Panc1 (cell line): ENCODE results near the gene HELLS. TPM values are rescaled to one million over a fixed set of nuclear protein-coding genes. Genes with fewer than 3 reads are reported as not detected.
"Not testable (repeated sequence)": the region's sequence is repeated elsewhere in the genome, so short reads cannot be mapped to it uniquely, and the experiment has no call there.

Source experiments
- ATAC-seq: fragments of 200-7000 bp; cut with Tn5 transposase; 2 replicates; pipeline ENCODE4 v1.9.1; 2020; ENCODE audit warnings: mild to moderate bottlenecking, moderate library complexity
- BruUV-seq: library from RNA; stranded (reverse); fragments of 400-500 nt; replicated peaks from 2 replicates; lab custom pipeline; 2021; lab: Mats Ljungman, UMichigan
- CTCF ChIA-PET: fragments of 300-600 bp; sonication (Branson Sonifier 250); formaldehyde crosslinking; loops from one replicate; lab custom pipeline; 2022; ENCODE audit warnings: antibody characterized with exemption; lab: Charles Lee
- POLR2A ChIA-PET: fragments of 300-600 bp; sonication (Branson Sonifier 250); formaldehyde crosslinking; loops from one replicate; lab custom pipeline; 2022; ENCODE audit warnings: antibody characterized with exemption; lab: Charles Lee
- DNase-seq: peaks from one replicate; pipeline ENCODE4 v3.0.0-alpha.2; 2010; ENCODE audit warnings: low read depth, low spot score
- H3K27ac ChIP-seq: 2 replicates; pipeline ENCODE4 v1.5.1; 2011; ENCODE audit warnings: mild to moderate bottlenecking, low read length, inconsistent platforms
- H3K27me3 ChIP-seq: fragments of 200-500 bp; sonication (Bioruptor generic); 2 replicates; pipeline ENCODE4 v1.6.0; 2014; ENCODE audit warnings: low read length, inconsistent platforms; ENCODE audit not compliant: control insufficient read depth, insufficient read depth
- H3K36me3 ChIP-seq: fragments of 200-500 bp; sonication (Bioruptor generic); 2 replicates; pipeline ENCODE4 v1.5.1; 2014; ENCODE audit warnings: inconsistent platforms, mild to moderate bottlenecking, low read length, moderate library complexity; ENCODE audit not compliant: control insufficient read depth, insufficient read depth
- H3K4me1 ChIP-seq: 2 replicates; pipeline ENCODE4 v1.5.1; 2011; ENCODE audit warnings: inconsistent platforms, mild to moderate bottlenecking, low read length, moderate library complexity; ENCODE audit not compliant: control insufficient read depth, insufficient read depth
- H3K4me3 ChIP-seq, 2 experiments: 2 replicates each; pipeline ENCODE4 v1.5.1; 2011 to 2012; ENCODE audit warnings: low read depth in 2 of 2, low read length in 2 of 2, mild to moderate bottlenecking in 2 of 2, inconsistent platforms in 1 of 2, moderate library complexity in 1 of 2
- H3K9me3 ChIP-seq: fragments of 200-500 bp; sonication (Bioruptor generic); 2 replicates; pipeline ENCODE4 v1.5.1; 2014; ENCODE audit warnings: low read depth, mild to moderate bottlenecking, inconsistent platforms, low read length, moderate library complexity; ENCODE audit not compliant: control insufficient read depth, insufficient read depth
- CTCF ChIP-seq: fragments of 450-650 bp; IDR thresholded peaks from 2 replicates; pipeline ENCODE4 v1.5.1; 2017; ENCODE audit warnings: mild to moderate bottlenecking
- POLR2AphosphoS5 ChIP-seq: IDR thresholded peaks from 2 replicates; pipeline ENCODE4 v1.6.1; 2012; ENCODE audit warnings: mild to moderate bottlenecking, low read depth, low read length, moderate library complexity
- REST ChIP-seq, 2 experiments: IDR thresholded peaks; 2 replicates each; pipeline ENCODE4 v1.6.1; 2011 to 2012; ENCODE audit warnings: low read depth in 2 of 2, control low read depth in 1 of 2, low read length in 1 of 2, mild to moderate bottlenecking in 1 of 2, moderate library complexity in 1 of 2; ENCODE audit not compliant: insufficient read depth in 1 of 2
- SIN3A ChIP-seq: IDR thresholded peaks from 2 replicates; pipeline ENCODE4 v1.6.1; 2012; ENCODE audit warnings: low read depth, mild to moderate bottlenecking, low read length, moderate library complexity, borderline replicate concordance; ENCODE audit not compliant: insufficient read depth
- TCF7L2 ChIP-seq: IDR thresholded peaks from 2 replicates; pipeline ENCODE4 v1.6.1; 2011; ENCODE audit warnings: mild to moderate bottlenecking, low read depth, low read length, inconsistent platforms
- in situ Hi-C: cut with HindIII; loops from 2 replicates; pipeline ENCODE4 v1.10.0; 2016; ENCODE audit warnings: low sequenced_read_pairs, low pct_unique_long_range_greater_than_20kb
- intact Hi-C: fragments of 100-400 bp; cut with micrococcal nuclease; formaldehyde crosslinking; loops from one replicate; pipeline ENCODE4 v1.10.0; 2022; ENCODE audit not compliant: unreplicated experiment
- total RNA-seq: library from RNA; stranded (reverse); gene quantifications from one replicate; pipeline ENCODE4 v1.2.1, GENCODE V29; 2021; ENCODE audit not compliant: unreplicated experiment

The HELLS gene
- total RNA-seq, 1 experiment from 2014 or later = 145 TPM

GRCh38 chr10:94542282-94542681, 3.3 kb upstream of the HELLS start:
- in situ Hi-C loops, H3K36me3 ChIP-seq, intact Hi-C loops, BruUV-seq, H3K4me3 ChIP-seq, H3K27ac ChIP-seq, DNase-seq, ATAC-seq, H3K9me3 ChIP-seq, H3K27me3 ChIP-seq: not testable (repeated sequence)
- ChIA-PET CTCF (interaction anchor here (0.6 kb wide), 1 partner anchor 98 kb away, joined by 4 read pairs; no protein-coding TSS in a partner anchor), POLR2A (interaction anchor here (0.7 kb wide), 1 partner anchor 148 kb away, joined by 3 read pairs; no protein-coding TSS in a partner anchor)
- H3K4me1 ChIP-seq = peaks cover 25% of the 10 kb centered on the region

GRCh38 chr10:94546049-94546900, 687 bp downstream of the HELLS start:
- POLR2A ChIA-PET = interaction anchor here (1.0 kb wide), 1 partner anchor 163 kb away, joined by 5 read pairs; no protein-coding TSS in a partner anchor
- TSS peak; percentile 81 for BruUV-seq
- intact Hi-C loops (no loop called here), in situ Hi-C loops (no loop called here)
- H3K36me3 ChIP-seq = peaks cover 5% of the 10 kb centered on the region; the same call in 1 of the 2 replicates
- H3K4me3 ChIP-seq = peak overlapping the region; percentile 84 to 100
- CTCF ChIA-PET = no interaction called here
- ATAC-seq (peak; percentile 31), DNase-seq (peak; percentile 25)
- no peak for TF ChIP-seq CTCF
- no peak for TF ChIP-seq REST (IDR thresholded peaks at IDR 0.05; ENCODE audit: insufficient read depth in 1 of 2, low read depth in 2 of 2, low read length in 1 of 2)
- peaks cover 38% of the 10 kb centered on the region for H3K4me1 ChIP-seq
- no peaks in the 10 kb centered on the region for H3K9me3 ChIP-seq
- peak overlapping the region; percentile 98 for H3K27ac ChIP-seq
- no peaks in the 10 kb centered on the region for H3K27me3 ChIP-seq

GRCh38 chr10:94546901-94547185, 1.3 kb downstream of the HELLS start:
- ChIA-PET CTCF (no interaction called here), POLR2A (no interaction called here)
- Histone ChIP-seq H3K4me3 (peak overlapping the region; percentile 84 to 100), H3K9me3 (no peaks in the 10 kb centered on the region), H3K4me1 (peaks cover 38% of the 10 kb centered on the region), H3K27me3 (no peaks in the 10 kb centered on the region), H3K27ac (peak overlapping the region; percentile 98), H3K36me3 (peaks cover 5% of the 10 kb centered on the region; the same call in 1 of the 2 replicates)
- intact Hi-C loops = no loop called here
- ATAC-seq = no peak
- no peak for DNase-seq
- in situ Hi-C loops = no loop called here
- no peak for TF ChIP-seq CTCF
- no peak for TF ChIP-seq REST (IDR thresholded peaks at IDR 0.05; ENCODE audit: insufficient read depth in 1 of 2, low read depth in 2 of 2, low read length in 1 of 2)
- TF ChIP-seq POLR2AphosphoS5 = no peak
- no peak for TF ChIP-seq SIN3A
- TF ChIP-seq TCF7L2 = no peak
- no TSS peak for BruUV-seq
